ENCODE results near the gene ASL.
"Not testable (repeated sequence)": the region's sequence is repeated elsewhere in the genome, so short reads cannot be mapped to it uniquely, and the experiment has no call there.

GRCh38 chr7:66072208-66072607 lies 3.4 kb upstream of the ASL start:
- not testable (repeated sequence) for TF ChIP-seq CTCF, POLR2AphosphoS5, EP300, POLR2A (IDR thresholded peaks at IDR 0.05)

Data from sigmoid colon (tissue), 4 donors.